GM12878 (cell line): ENCODE measurements around the gene EBF3.

Experiments used
- EP300 ChIP-seq, 2 experiments: fragments of 150-350 bp in 1 of 2; IDR thresholded peaks; 2 replicates each; pipeline ENCODE4 v1.6.1; 2011 to 2012; ENCODE audit warnings: low read depth in 2 of 2, low read length in 2 of 2, borderline replicate concordance in 1 of 2, improper control_type of control experiment in 1 of 2, inconsistent platforms in 1 of 2; ENCODE audit not compliant: control insufficient read depth in 1 of 2
- EZH2 ChIP-seq: IDR thresholded peaks from 2 replicates; pipeline ENCODE4 v1.6.1; 2012; ENCODE audit warnings: low read depth, mild to moderate bottlenecking, control low read depth, inconsistent platforms, low read length, borderline replicate concordance; ENCODE audit not compliant: control insufficient read depth
- POLR2AphosphoS5 ChIP-seq: IDR thresholded peaks from 2 replicates; pipeline ENCODE4 v1.6.1; 2011; ENCODE audit warnings: mild to moderate bottlenecking, low read length, inconsistent platforms
- RELA ChIP-seq: fragments of 450-650 bp; IDR thresholded peaks from 2 replicates; pipeline ENCODE4 v1.8.0; 2014; ENCODE audit warnings: borderline replicate concordance; ENCODE audit not compliant: partially characterized antibody
- TARDBP ChIP-seq: IDR thresholded peaks from 2 replicates; pipeline ENCODE4 v1.6.1; 2016; ENCODE audit warnings: borderline replicate concordance
- TF ChIP-seq, protein P1 (sequence below): IDR thresholded peaks from 2 replicates; pipeline ENCODE4 v1.6.1; 2011; ENCODE audit warnings: low read depth, low read length, improper control_type of control experiment, borderline replicate concordance

DNA sequence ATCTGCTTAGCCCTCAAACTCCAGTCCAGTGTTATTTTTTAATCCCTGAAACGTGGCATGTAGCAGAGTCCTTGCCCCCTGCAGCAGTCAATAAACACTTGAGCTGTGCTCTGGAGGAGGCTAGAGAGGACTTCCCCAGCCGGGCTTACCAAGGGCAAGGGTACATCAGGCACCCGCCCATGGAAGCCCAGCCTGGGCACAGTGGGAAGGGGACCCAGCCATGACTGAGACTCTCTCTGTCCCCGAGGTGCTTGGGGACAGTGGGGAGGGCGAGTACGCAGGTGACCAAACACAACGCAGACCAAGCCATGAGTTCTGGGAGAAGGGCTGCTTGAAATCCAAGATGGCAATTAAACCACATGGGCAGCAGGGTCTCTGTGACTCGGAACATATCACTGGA is 45.2 kb downstream of the EBF3 start:
- TF ChIP-seq POLR2AphosphoS5 (no peak), RELA (no peak), TARDBP (no peak), EZH2 (no peak), EP300 (IDR thresholded peaks at IDR 0.05; ENCODE audit: borderline replicate concordance in 1 of 2, control insufficient read depth in 1 of 2, low read depth in 2 of 2, low read length in 2 of 2) (no peak)
- TF ChIP-seq, protein P1, sequence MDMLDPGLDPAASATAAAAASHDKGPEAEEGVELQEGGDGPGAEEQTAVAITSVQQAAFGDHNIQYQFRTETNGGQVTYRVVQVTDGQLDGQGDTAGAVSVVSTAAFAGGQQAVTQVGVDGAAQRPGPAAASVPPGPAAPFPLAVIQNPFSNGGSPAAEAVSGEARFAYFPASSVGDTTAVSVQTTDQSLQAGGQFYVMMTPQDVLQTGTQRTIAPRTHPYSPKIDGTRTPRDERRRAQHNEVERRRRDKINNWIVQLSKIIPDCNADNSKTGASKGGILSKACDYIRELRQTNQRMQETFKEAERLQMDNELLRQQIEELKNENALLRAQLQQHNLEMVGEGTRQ, result no peak
